GM12891 (cell line): ENCODE results near the gene NUMB.

Source experiments
- PAX5 ChIP-seq: IDR thresholded peaks from 2 replicates; pipeline ENCODE4 v1.6.1; 2011; ENCODE audit warnings: low read length, moderate library complexity, mild to moderate bottlenecking; ENCODE audit not compliant: insufficient read depth, severe bottlenecking
- POLR2A ChIP-seq: IDR thresholded peaks from 2 replicates; pipeline ENCODE4 v1.6.1; 2011; ENCODE audit warnings: low read depth, low read length, control low read depth
- POLR2AphosphoS5 ChIP-seq: IDR thresholded peaks from 2 replicates; pipeline ENCODE4 v1.6.1; 2011; ENCODE audit warnings: low read depth, low read length, control low read depth
- POU2F2 ChIP-seq: IDR thresholded peaks from 2 replicates; pipeline ENCODE4 v1.6.1; 2011; ENCODE audit warnings: low read depth, mild to moderate bottlenecking, control low read depth, low read length, moderate library complexity
- SPI1 ChIP-seq: IDR thresholded peaks from 2 replicates; pipeline ENCODE4 v1.6.1; 2011; ENCODE audit warnings: low read depth, low read length, control low read depth
- TAF1 ChIP-seq: IDR thresholded peaks from 2 replicates; pipeline ENCODE4 v1.6.1; 2011; ENCODE audit warnings: low read depth, low read length, control low read depth

DNA sequence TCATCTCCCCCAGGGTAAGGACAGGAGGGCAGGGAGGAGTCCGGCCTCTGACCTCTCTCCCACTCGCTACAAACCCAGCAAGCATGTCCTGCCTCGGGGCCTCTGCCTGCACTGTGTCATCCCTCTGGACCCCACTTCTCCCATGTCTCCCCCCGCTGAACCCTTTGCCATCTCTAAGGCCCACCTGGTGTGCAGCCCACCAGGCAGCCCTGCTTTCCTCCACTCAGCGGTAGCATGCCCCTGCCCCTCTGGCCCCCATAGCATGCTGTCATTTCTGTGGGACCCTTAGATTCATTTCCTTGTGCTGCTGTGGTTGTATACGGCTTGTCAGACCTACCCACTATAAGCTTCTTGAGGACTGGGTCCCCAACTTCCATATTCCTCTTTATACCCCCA is 203.3 kb downstream of the NUMB start:
- TF ChIP-seq POLR2A (no peak), PAX5 (no peak), POLR2AphosphoS5 (no peak), SPI1 (no peak), TAF1 (no peak), POU2F2 (no peak)
